ENCODE results near the gene ADSS1.

The ADSS1 gene

GRCh38 chr14:104705340-104706047 lies 18.5 kb upstream of the ADSS1 start:
- no peak overlapping the region for H3K27ac ChIP-seq

GRCh38 chr14:104706733-104707607 lies 17.1 kb upstream of the ADSS1 start:
- Histone ChIP-seq H3K4me3 (ENCODE audit: low read depth, low read length) (no peak overlapping the region), H3K36me3 (peaks cover 44% of the 10 kb centered on the region), H3K27ac (no peak overlapping the region), H3K27me3 (ENCODE audit: insufficient read depth, low read depth, severe bottlenecking) (no peaks in the 10 kb centered on the region), H3K9me3 (ENCODE audit: severe bottlenecking) (no peaks in the 10 kb centered on the region)
- no peak for TF ChIP-seq CTCF (IDR thresholded peaks at IDR 0.05; ENCODE audit: low read depth, low read length)
- DNase-seq: no peak

More at GRCh38 chr14:104705340-104706047, 18.5 kb upstream of the ADSS1 start:
- no peaks in the 10 kb centered on the region for H3K27me3 ChIP-seq (ENCODE audit: insufficient read depth, low read depth, severe bottlenecking)
- no peaks in the 10 kb centered on the region for H3K9me3 ChIP-seq (ENCODE audit: severe bottlenecking)
- H3K4me3 ChIP-seq (ENCODE audit: low read depth, low read length): no peak overlapping the region
- peaks cover 35% of the 10 kb centered on the region for H3K36me3 ChIP-seq
- no peak for TF ChIP-seq CTCF (IDR thresholded peaks at IDR 0.05; ENCODE audit: low read depth, low read length)
- DNase-seq: no peak

- H3K36me3 ChIP-seq: peaks cover 50% of the 10 kb centered on the region
- H3K9me3 ChIP-seq (ENCODE audit: severe bottlenecking): no peaks in the 10 kb centered on the region
- no peak for DNase-seq
- H3K27me3 ChIP-seq (ENCODE audit: insufficient read depth, low read depth, severe bottlenecking): no peaks in the 10 kb centered on the region
- no peak overlapping the region for H3K27ac ChIP-seq
- no peak overlapping the region for H3K4me3 ChIP-seq (ENCODE audit: low read depth, low read length)
- no peak for TF ChIP-seq CTCF (IDR thresholded peaks at IDR 0.05; ENCODE audit: low read depth, low read length)
Measured at GRCh38 chr14:104707608-104708595, 16.1 kb upstream of the ADSS1 start.

GRCh38 chr14:104708606-104709268 lies 15.3 kb upstream of the ADSS1 start:
- peak; percentile 95 for TF ChIP-seq CTCF (IDR thresholded peaks at IDR 0.05; ENCODE audit: low read depth, low read length)
- Histone ChIP-seq H3K4me3 (ENCODE audit: low read depth, low read length) (no peak overlapping the region), H3K27ac (no peak overlapping the region), H3K27me3 (ENCODE audit: insufficient read depth, low read depth, severe bottlenecking) (no peaks in the 10 kb centered on the region), H3K36me3 (peaks cover 41% of the 10 kb centered on the region), H3K9me3 (ENCODE audit: severe bottlenecking) (no peaks in the 10 kb centered on the region)
- DNase-seq: peak; percentile 78

- H3K9me3 ChIP-seq (ENCODE audit: severe bottlenecking): no peaks in the 10 kb centered on the region
- H3K36me3 ChIP-seq: peaks cover 34% of the 10 kb centered on the region
- H3K27ac ChIP-seq: no peak overlapping the region
- H3K27me3 ChIP-seq (ENCODE audit: insufficient read depth, low read depth, severe bottlenecking): no peaks in the 10 kb centered on the region
- DNase-seq: no peak
- no peak for TF ChIP-seq CTCF (IDR thresholded peaks at IDR 0.05; ENCODE audit: low read depth, low read length)
- H3K4me3 ChIP-seq (ENCODE audit: low read depth, low read length): no peak overlapping the region
Measured at GRCh38 chr14:104709387-104710039, 14.5 kb upstream of the ADSS1 start.

Data from WERI-Rb-1 (cell line).